Hematopoietic multipotent progenitor cell treated with erythropoietin and hydrocortisone succinate and interleukin-3 and kit ligand, for 6 days (in vitro differentiated cells): ENCODE results near the gene RINL.

Source experiments
- DNase-seq: peaks from one replicate; pipeline ENCODE4 v3.0.0-alpha.2; 2015

The RINL gene

GRCh38 chr19:38848299-38849146, 29.6 kb downstream of the RINL start:
- no peak for DNase-seq

- DNase-seq = no peak
Observed at GRCh38 chr19:38846097-38846496, 32.0 kb downstream of the RINL start.

- DNase-seq = no peak
Observed at GRCh38 chr19:38845374-38846024, 32.6 kb downstream of the RINL start.

GRCh38 chr19:38844093-38844686, 33.9 kb downstream of the RINL start:
- no peak for DNase-seq

GRCh38 chr19:38843175-38843758, 34.8 kb downstream of the RINL start:
- no peak for DNase-seq

GRCh38 chr19:38842439-38843174, 35.5 kb downstream of the RINL start:
- no peak for DNase-seq

GRCh38 chr19:38841787-38842438, 36.2 kb downstream of the RINL start:
- DNase-seq = no peak

GRCh38 chr19:38841180-38841766, 36.8 kb downstream of the RINL start:
- no peak for DNase-seq

GRCh38 chr19:38840583-38840968, 37.5 kb downstream of the RINL start:
- DNase-seq = no peak

GRCh38 chr19:38839816-38840582, 38.1 kb downstream of the RINL start:
- DNase-seq = no peak

GRCh38 chr19:38838986-38839761, 38.9 kb downstream of the RINL start:
- DNase-seq = no peak

- no peak for DNase-seq
Observed at GRCh38 chr19:38838208-38838985, 39.7 kb downstream of the RINL start.

GRCh38 chr19:38837656-38838121, 40.4 kb downstream of the RINL start:
- no peak for DNase-seq

GRCh38 chr19:38836983-38837626, 41.0 kb downstream of the RINL start:
- DNase-seq = no peak

GRCh38 chr19:38836159-38836982, 41.7 kb downstream of the RINL start:
- no peak for DNase-seq

GRCh38 chr19:38834590-38834989, 43.5 kb downstream of the RINL start:
- DNase-seq = no peak

- no peak for DNase-seq
Observed at GRCh38 chr19:38834104-38834490, 44.0 kb downstream of the RINL start.

- no peak for DNase-seq
Observed at GRCh38 chr19:38833092-38833425, 45.0 kb downstream of the RINL start.
